Mononuclear cell (primary cell): ENCODE results near the gene CYP46A1. TPM values are rescaled to one million over a fixed set of nuclear protein-coding genes. Genes with fewer than 3 reads are reported as not detected.

Experiments used
- H3K27me3 ChIP-seq: 2 replicates; pipeline ENCODE4 v1.6.0; 2011; ENCODE audit warnings: low read length, control low read depth; ENCODE audit not compliant: insufficient read depth
- H3K4me1 ChIP-seq: 2 replicates; pipeline ENCODE4 v1.5.1; 2011; ENCODE audit warnings: mild to moderate bottlenecking, low read length, control low read depth; ENCODE audit not compliant: insufficient read depth
- H3K4me3 ChIP-seq: 2 replicates; pipeline ENCODE4 v1.5.1; 2011; ENCODE audit warnings: mild to moderate bottlenecking, low read length, moderate library complexity
- H3K9me3 ChIP-seq: 2 replicates; pipeline ENCODE4 v1.5.1; 2011; ENCODE audit warnings: low read depth, mild to moderate bottlenecking, control low read depth, low read length
- total RNA-seq: library from RNA; depleted of rRNA; stranded (reverse); fragments of >200 nt; gene quantifications from one replicate; pipeline ENCODE4 v1.2.3, GENCODE V29; 2012

CYP46A1 gene
- total RNA-seq, 1 donor = 0.10 TPM

GRCh38 chr14:99730876-99731546 lies 46.9 kb downstream of the CYP46A1 start:
- Histone ChIP-seq H3K9me3 (no peaks in the 10 kb centered on the region), H3K27me3 (peaks cover 2% of the 10 kb centered on the region), H3K4me1 (no peaks in the 10 kb centered on the region), H3K4me3 (no peak overlapping the region)

DNA sequence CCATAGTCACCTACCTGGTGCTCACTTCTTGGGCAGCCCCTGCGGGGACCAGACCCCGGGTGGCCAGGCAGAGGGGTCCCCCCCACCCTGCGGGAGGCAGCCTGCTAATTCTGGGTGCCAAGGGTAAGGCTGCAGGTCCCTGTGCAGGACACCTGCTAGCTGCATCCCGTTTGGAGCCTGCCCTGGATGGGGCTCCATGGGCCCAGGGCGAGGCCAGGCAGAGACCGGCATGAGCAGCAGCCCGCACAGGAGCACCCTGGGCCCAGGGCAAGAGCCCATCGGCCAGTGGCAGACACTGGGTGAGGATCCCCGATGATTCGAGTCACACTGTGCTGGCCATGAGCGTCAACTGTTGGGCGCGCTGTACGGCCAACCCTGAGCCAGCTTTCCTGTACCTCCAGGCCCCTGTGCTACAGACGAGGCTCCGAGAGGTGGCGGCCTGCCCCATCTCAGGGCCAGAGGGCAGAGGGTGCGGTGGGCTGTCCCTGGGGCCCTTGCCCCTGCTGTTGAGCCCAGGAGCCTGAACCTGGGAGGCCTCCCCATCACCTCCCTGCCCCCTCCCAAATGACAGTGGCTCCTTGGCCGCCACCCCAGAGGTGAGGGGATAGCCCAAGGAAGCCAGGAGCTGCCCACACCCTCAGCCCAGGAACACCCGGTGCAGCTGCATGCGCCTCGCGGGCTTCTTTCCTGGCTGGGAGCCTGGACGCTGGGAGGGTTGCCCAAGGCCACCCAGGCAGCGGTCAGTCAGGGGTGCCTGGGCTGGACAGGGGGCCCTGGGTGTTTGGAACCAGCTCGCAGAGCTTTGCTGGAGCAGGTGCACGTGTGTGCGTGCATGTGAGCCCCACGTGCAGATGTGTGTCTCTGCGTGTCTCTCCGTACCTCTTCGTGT lies 47.7 kb downstream of the CYP46A1 start:
- H3K27me3 ChIP-seq = peaks cover 5% of the 10 kb centered on the region
- H3K4me3 ChIP-seq = no peak overlapping the region
- H3K4me1 ChIP-seq = no peaks in the 10 kb centered on the region
- H3K9me3 ChIP-seq = no peaks in the 10 kb centered on the region

- Histone ChIP-seq H3K9me3 (no peaks in the 10 kb centered on the region), H3K4me1 (no peaks in the 10 kb centered on the region), H3K27me3 (peaks cover 11% of the 10 kb centered on the region), H3K4me3 (no peak overlapping the region)
Measured at GRCh38 chr14:99732436-99733210, 48.5 kb downstream of the CYP46A1 start.

- no peaks in the 10 kb centered on the region for H3K4me1 ChIP-seq
- no peaks in the 10 kb centered on the region for H3K9me3 ChIP-seq
- no peak overlapping the region for H3K4me3 ChIP-seq
- H3K27me3 ChIP-seq = peaks cover 11% of the 10 kb centered on the region
Measured at GRCh38 chr14:99733211-99733539, 49.1 kb downstream of the CYP46A1 start.

DNA sequence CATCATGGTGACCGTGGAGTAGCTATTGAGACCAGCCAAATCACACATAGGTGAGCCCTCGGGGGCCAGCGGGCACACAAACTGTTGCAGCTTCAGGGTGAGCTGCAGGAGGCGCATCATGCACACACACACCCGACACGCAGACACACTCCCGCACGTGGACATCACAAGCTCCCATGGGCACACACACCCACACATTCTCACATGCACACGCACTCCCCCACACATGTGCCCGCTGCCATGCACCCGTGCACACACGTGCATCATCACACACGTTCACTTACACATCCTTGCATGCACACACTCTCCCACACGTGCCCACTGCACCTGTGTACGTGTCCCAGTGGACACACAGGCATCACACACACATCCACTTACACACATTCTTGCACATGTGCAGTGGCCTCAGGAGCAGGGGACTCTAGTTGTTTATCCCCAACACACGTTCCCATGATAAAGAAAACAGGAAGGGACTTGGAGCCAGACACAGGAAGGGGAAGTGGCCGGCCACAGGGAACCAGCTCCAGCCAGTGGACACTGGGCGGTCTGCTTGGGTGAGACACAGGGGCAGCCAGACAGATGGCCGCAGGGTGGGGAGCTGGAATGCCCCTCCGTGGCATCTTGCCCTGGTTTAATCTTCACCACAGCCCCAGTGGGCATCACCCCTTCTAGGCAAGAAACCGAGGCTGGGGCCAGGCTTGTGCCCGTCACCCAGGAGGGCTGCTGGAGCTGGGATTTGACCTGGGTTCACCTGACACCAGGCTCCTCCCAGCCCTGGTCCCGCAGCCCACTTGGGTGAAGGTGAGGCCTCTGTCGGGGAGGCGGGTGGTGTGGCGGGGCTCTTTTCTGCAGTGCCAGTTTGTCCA lies 49.7 kb downstream of the CYP46A1 start:
- H3K9me3 ChIP-seq = no peaks in the 10 kb centered on the region
- H3K27me3 ChIP-seq = peaks cover 11% of the 10 kb centered on the region

DNA sequence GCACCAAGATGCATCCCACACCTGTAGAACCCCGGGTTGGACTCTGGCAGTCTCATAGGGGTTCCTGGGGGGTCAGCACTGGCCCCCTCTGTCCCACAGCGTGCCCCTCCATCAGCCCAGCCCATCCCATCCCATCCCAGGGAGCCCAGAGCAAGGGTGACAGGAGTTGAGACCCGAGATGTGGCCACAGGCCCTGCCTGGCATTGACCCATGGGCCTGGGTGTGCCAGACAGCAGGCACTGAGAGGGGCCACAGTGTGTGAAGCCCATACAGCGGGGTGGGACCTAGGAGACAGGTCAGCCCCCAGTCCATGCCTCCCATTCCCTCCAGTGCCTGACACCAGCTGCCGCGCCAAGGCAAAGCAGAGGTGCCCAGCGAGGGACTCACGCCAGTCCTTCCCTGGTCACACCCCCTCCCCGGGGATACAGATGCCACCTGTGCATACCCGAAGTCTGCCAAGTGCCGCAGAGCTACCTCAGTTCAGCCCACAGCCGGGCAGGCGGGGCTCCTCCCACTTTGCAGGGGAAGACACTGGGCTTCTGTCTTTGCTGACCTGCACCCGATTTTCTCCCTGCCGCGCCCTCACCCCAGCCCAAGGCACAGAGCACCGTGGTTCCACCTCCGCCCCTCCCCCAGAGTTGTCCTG lies 50.4 kb downstream of the CYP46A1 start:
- Histone ChIP-seq H3K4me3 (no peak overlapping the region), H3K27me3 (peaks cover 11% of the 10 kb centered on the region), H3K9me3 (no peaks in the 10 kb centered on the region), H3K4me1 (no peaks in the 10 kb centered on the region)

More for the DNA sequence above, 49.7 kb downstream of the CYP46A1 start:
- Histone ChIP-seq H3K4me1 (no peaks in the 10 kb centered on the region), H3K4me3 (no peak overlapping the region)

DNA sequence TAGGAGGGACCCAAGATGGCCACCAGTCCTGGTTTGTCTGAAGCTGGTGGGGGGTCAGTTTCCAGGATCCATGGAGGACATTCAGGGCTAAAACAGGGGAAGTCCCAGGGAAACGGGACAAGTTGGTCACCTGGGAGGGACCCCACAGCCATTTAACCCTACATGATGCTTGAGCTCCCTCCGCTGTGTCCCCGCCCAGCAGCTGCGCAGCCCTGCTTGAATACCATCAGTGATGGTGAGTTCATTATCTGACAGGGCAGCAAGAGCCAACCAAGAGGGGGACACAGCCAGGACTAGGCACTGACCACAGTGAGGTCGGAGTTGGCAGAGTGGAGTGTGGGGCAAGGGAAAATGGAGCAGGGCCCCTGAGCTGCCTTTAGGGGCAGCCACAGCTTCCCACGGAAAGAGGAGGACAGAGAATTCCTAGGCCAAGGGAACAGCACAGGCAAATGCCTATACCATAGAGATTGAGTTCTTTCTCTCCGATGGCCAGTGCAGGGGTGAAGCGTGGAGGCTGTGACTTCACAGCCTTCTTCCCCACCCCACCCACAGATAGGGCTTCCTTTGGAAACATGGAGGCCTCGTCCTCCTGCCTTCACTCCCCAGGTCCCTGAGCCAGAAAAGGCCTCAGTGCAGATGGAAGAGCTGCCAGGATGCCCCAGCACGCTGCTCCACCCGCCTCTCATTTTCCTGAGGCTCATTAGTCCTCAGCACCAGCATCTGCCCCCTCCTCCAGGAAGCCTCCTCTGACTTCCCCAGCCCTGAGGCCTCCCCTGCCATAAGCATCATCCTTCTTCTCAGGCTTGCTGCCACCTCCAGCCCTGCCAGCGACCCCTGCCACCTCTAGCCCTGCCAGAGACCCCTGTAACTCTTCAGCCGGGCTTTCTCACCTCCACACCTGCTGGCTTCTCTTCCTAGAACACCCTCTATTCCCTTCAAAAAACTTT lies 51.4 kb downstream of the CYP46A1 start:
- Histone ChIP-seq H3K4me3 (no peak overlapping the region), H3K9me3 (no peaks in the 10 kb centered on the region), H3K4me1 (no peaks in the 10 kb centered on the region), H3K27me3 (peaks cover 11% of the 10 kb centered on the region)

DNA sequence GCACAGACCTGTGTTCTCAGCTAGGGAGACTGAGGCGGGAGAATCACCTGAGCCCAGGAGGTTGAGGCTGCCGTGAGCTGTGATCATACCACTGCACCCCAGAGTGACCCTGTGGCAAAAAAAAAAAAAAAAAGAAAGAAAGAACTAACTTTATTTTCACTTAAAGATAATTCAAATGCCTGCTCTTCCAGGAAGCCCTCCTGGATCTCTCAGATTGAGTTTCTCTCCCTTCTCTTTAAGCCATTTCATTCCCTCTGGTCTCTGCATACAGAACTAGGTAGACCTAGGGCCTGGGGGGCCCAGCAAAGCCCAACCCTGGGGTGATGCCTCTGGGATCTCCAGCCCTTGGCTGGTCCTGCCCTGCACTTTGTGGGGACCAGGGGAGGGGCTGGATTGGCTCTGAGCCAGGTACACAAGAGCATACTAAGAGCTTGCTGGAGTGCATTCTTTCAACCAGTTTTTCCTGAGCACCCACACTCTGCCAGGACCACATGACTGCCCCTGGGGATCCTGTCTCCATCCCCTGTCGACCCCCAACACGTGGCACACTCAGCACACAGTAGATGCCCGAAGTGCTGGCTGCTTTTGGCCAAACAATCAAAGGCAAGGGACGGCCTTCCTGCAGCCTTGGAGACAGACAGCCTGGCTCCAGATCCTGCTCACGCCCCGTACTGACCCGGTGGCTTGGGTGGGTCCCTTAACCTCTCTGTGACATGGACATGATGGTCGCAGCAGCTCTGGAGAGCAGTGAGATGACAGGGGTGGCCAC lies 52.7 kb downstream of the CYP46A1 start:
- no peak overlapping the region for H3K4me3 ChIP-seq
- no peaks in the 10 kb centered on the region for H3K4me1 ChIP-seq
- H3K9me3 ChIP-seq = no peaks in the 10 kb centered on the region
- peaks cover 9% of the 10 kb centered on the region for H3K27me3 ChIP-seq

- Histone ChIP-seq H3K4me1 (no peaks in the 10 kb centered on the region), H3K27me3 (peaks cover 9% of the 10 kb centered on the region), H3K9me3 (no peaks in the 10 kb centered on the region), H3K4me3 (no peak overlapping the region)
Measured at GRCh38 chr14:99737451-99737951, 53.4 kb downstream of the CYP46A1 start.

DNA sequence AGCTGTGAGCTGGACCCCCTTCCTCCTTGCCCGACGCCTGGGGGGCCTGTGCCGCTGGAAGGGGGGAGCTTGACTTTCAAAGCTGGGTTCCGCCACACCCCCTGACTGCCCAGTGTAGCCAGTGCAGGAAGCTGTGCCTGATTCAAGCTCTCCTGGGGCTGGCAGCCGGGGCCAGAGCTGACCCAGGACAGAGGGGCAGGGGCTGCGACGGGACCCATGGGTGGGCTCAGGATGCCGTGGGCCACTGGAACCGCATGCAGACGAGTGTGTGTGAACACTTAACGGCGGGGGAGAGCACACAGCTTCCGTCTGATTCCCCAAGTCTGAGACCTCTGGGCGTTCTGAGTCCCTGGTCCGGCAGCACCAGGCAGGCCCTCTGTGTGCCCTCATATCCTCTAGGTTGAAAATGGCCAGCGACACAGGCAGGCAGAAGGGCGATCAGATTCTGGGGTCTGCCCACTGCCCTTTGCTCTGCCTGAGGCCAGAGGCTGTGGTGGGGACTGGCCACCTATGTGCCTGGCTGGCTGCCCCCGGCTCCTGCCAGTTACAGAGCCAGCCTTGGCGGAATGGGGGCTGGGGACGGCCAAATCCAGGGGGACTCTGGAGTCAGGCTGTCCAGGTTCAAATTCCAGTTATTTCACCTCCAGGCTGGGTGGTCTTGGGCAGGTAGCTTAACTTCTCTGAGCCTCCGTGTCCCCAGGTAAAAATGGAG lies 54.0 kb downstream of the CYP46A1 start:
- no peaks in the 10 kb centered on the region for H3K9me3 ChIP-seq
- H3K27me3 ChIP-seq = peaks cover 9% of the 10 kb centered on the region
- H3K4me1 ChIP-seq = no peaks in the 10 kb centered on the region
- no peak overlapping the region for H3K4me3 ChIP-seq

GRCh38 chr14:99740411-99740810 lies 56.3 kb downstream of the CYP46A1 start:
- H3K4me3 ChIP-seq = no peak overlapping the region
- H3K27me3 ChIP-seq = peaks cover 9% of the 10 kb centered on the region
- no peaks in the 10 kb centered on the region for H3K4me1 ChIP-seq
- no peaks in the 10 kb centered on the region for H3K9me3 ChIP-seq
